ENCODE results near the gene BPTF. TPM values are rescaled to one million over a fixed set of nuclear protein-coding genes. Genes with fewer than 3 reads are reported as not detected.
"Not testable (repeated sequence)": the region's sequence is repeated elsewhere in the genome, so short reads cannot be mapped to it uniquely, and the experiment has no call there.

The BPTF gene
- total and polyA plus RNA-seq, 12 donors = 17.3 to 91.6 (median 62.2) TPM

- no peak overlapping the region for H3K4me3 ChIP-seq
- 93 to 97% (median 95%) methylated on average over 10 to 11 of the region's 11 CpGs for WGBS, 4 donors
- no peaks in the 10 kb centered on the region for H3K36me3 ChIP-seq (replicated peaks in 1 of 2)
- H3K4me1 ChIP-seq (replicated peaks in 1 of 2) = no peaks in the 10 kb centered on the region
- no peaks in the 10 kb centered on the region for H3K9me3 ChIP-seq (replicated peaks in 1 of 3)
- H3K27me3 ChIP-seq = no peaks in the 10 kb centered on the region
- DNase-seq = no peak
- TF ChIP-seq CTCF (IDR thresholded peaks at IDR 0.05) = no peak
- no peak for TF ChIP-seq POLR2A (IDR thresholded peaks at IDR 0.05)
- H3K27ac ChIP-seq = no peak overlapping the region
- intact Hi-C loops (cut with DNase I) = no loop called here
Observed at GRCh38 chr17:67801626-67802175, 23.6 kb upstream of the BPTF start.

- no peak overlapping the region for H3K27ac ChIP-seq
- H3K27me3 ChIP-seq = no peaks in the 10 kb centered on the region
- no peak for DNase-seq
- no peak for TF ChIP-seq POLR2A (IDR thresholded peaks at IDR 0.05)
- TF ChIP-seq CTCF (IDR thresholded peaks at IDR 0.05) = no peak
- no peaks in the 10 kb centered on the region for H3K9me3 ChIP-seq (replicated peaks in 1 of 3)
- 76 to 95% (median 86%) methylated on average over 1 of the region's 1 CpG for WGBS, 4 donors
- H3K36me3 ChIP-seq (replicated peaks in 1 of 2) = no peaks in the 10 kb centered on the region
- no peak overlapping the region for H3K4me3 ChIP-seq
- intact Hi-C loops (cut with DNase I) = loop anchor here in 1 of 2 donors (10.0 kb wide), 1 partner anchor 64 kb away; no protein-coding TSS in a partner anchor
- H3K4me1 ChIP-seq (replicated peaks in 1 of 2) = no peaks in the 10 kb centered on the region
Observed at GRCh38 chr17:67810464-67810863, 14.8 kb upstream of the BPTF start.

DNA sequence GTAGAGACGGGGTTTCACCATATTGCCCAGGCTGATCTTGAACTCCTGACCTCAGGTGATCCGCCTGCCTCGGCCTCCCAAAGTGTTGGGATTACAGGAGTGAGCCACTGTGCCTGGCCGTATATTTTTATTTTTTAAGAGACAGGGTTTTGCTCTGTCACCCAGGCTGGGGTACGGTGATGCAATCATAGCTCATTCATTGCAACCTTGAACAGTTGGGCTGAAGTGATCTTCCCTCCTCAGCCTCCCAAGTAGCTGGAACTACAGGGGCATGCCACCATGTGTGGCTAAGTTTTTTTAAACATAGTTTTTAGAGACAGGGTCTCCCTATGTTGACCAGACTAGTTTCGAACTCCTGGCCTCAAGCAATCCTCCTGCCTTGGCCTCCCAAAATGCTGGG, 12.9 kb upstream of the BPTF start:
- H3K36me3 ChIP-seq (replicated peaks in 1 of 2); DNase-seq; H3K27ac ChIP-seq; H3K4me3 ChIP-seq; H3K4me1 ChIP-seq (replicated peaks in 1 of 2); H3K27me3 ChIP-seq; H3K9me3 ChIP-seq (replicated peaks in 1 of 3): not testable (repeated sequence)
- intact Hi-C loops (cut with DNase I) = loop anchor here in 1 of 2 donors (10.0 kb wide), 1 partner anchor 62 kb away; no protein-coding TSS in a partner anchor
- WGBS, 4 donors = 87 to 91% (median 87%) methylated on average over 4 to 6 of the region's 6 CpGs

GRCh38 chr17:67813803-67814180, 11.5 kb upstream of the BPTF start:
- TF ChIP-seq POLR2A (IDR thresholded peaks at IDR 0.05) (no peak), CTCF (IDR thresholded peaks at IDR 0.05) (no peak)
- intact Hi-C loops (cut with DNase I) = loop anchor here in 1 of 2 donors (10.0 kb wide), 1 partner anchor 61 kb away; no protein-coding TSS in a partner anchor
- no peak for DNase-seq
- Histone ChIP-seq H3K4me1 (replicated peaks in 1 of 2) (no peaks in the 10 kb centered on the region), H3K4me3 (no peak overlapping the region), H3K9me3 (replicated peaks in 1 of 3) (no peaks in the 10 kb centered on the region), H3K36me3 (replicated peaks in 1 of 2) (no peaks in the 10 kb centered on the region), H3K27ac (no peak overlapping the region), H3K27me3 (no peaks in the 10 kb centered on the region)
- 82 to 92% (median 88%) methylated on average over 5 of the region's 5 CpGs for WGBS, 4 donors

All from adrenal gland (tissue), 12 donors.